ENCODE data around the gene DDX6. TPM values are rescaled to one million over a fixed set of nuclear protein-coding genes. Genes with fewer than 3 reads are reported as not detected.
A peak's percentile ranks its signal among the peaks of the same experiment; 100 is the strongest.

Gene DDX6
- total RNA-seq, 1 experiment from 2014 or later, result 155 TPM

DNA sequence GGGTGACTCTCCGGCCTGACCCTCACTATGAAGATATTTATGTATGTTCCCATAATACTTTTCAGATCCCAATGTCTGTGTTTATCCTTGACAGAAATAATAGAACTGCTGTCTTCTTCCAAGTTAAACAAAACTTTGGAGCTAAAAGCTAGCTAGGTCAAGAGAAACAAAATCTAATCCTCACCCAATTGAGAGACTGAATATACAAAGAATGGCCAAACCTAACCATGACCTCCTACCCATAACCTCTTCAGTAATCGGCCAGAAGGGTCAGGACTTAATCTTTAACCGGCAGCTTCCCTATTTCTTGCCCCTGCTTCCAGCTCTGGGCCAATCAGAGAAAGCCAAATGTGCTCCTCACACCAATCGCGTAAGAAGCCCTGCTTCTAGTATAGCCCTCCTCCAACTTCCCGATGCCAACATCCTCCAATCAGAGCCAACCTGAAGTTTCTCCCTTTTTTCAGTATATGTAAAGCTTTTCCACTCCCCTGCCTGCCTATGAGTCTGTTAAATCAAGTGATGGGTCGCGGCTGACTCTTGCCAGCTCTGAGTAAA, 1.7 kb upstream of the DDX6 start:
- no peak for DNase-seq (ENCODE audit: low read depth, low spot score)
- TF ChIP-seq TCF7L2 (IDR thresholded peaks at IDR 0.05; ENCODE audit: low read depth, low read length), result no peak
- TF ChIP-seq, protein P1, sequence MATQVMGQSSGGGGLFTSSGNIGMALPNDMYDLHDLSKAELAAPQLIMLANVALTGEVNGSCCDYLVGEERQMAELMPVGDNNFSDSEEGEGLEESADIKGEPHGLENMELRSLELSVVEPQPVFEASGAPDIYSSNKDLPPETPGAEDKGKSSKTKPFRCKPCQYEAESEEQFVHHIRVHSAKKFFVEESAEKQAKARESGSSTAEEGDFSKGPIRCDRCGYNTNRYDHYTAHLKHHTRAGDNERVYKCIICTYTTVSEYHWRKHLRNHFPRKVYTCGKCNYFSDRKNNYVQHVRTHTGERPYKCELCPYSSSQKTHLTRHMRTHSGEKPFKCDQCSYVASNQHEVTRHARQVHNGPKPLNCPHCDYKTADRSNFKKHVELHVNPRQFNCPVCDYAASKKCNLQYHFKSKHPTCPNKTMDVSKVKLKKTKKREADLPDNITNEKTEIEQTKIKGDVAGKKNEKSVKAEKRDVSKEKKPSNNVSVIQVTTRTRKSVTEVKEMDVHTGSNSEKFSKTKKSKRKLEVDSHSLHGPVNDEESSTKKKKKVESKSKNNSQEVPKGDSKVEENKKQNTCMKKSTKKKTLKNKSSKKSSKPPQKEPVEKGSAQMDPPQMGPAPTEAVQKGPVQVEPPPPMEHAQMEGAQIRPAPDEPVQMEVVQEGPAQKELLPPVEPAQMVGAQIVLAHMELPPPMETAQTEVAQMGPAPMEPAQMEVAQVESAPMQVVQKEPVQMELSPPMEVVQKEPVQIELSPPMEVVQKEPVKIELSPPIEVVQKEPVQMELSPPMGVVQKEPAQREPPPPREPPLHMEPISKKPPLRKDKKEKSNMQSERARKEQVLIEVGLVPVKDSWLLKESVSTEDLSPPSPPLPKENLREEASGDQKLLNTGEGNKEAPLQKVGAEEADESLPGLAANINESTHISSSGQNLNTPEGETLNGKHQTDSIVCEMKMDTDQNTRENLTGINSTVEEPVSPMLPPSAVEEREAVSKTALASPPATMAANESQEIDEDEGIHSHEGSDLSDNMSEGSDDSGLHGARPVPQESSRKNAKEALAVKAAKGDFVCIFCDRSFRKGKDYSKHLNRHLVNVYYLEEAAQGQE (IDR thresholded peaks at IDR 0.05; ENCODE audit: insufficient read depth in 1 of 2, low read depth in 2 of 2, low read length in 1 of 2), result no peak
- TF ChIP-seq SIN3A (IDR thresholded peaks at IDR 0.05; ENCODE audit: borderline replicate concordance, insufficient read depth, low read depth, low read length), result no peak
- TF ChIP-seq POLR2AphosphoS5 (IDR thresholded peaks at IDR 0.05; ENCODE audit: low read depth, low read length), result peak; percentile 85
- H3K27me3 ChIP-seq (ENCODE audit: control insufficient read depth, insufficient read depth, low read length), result no peaks in the 10 kb centered on the region
- peak; percentile 64 for ATAC-seq
- peaks cover 17% of the 10 kb centered on the region for H3K4me1 ChIP-seq (ENCODE audit: control insufficient read depth, insufficient read depth, low read length)
- ChIA-PET POLR2A (interaction anchor here (0.5 to 1.1 kb wide), 6 partner anchors 23 to 1527 kb away, joined by 4 to 17 read pairs (median 8); partner anchors contain the start of gene DPAGT1), CTCF (interaction anchor here (0.5 to 1.1 kb wide), 4 partner anchors 8 to 125 kb away, joined by 3 to 9 read pairs (median 3); no protein-coding TSS in a partner anchor)
- peaks cover 5% of the 10 kb centered on the region; the same call in 1 of the 2 replicates for H3K36me3 ChIP-seq (ENCODE audit: control insufficient read depth, insufficient read depth, low read length)
- in situ Hi-C loops (cut with HindIII; ENCODE audit: low pct_unique_long_range_greater_than_20kb, low sequenced_read_pairs) (loop anchor here (5.0 kb wide), 1 partner anchor 225 kb away; the partner anchor contains the start of genes RPS25 and TRAPPC4), intact Hi-C loops (cut with micrococcal nuclease; ENCODE audit: unreplicated experiment) (no loop called here)
- no peaks in the 10 kb centered on the region for H3K9me3 ChIP-seq (ENCODE audit: control insufficient read depth, insufficient read depth, low read depth, low read length)
- peak overlapping the region; percentile 99 for H3K27ac ChIP-seq (ENCODE audit: low read length)
- TSS peak; percentile 88 for BruUV-seq (replicated peaks)
- peak overlapping the region; percentile 77 to 91 for H3K4me3 ChIP-seq (ENCODE audit: low read depth in 2 of 2, low read length in 2 of 2)

DNA sequence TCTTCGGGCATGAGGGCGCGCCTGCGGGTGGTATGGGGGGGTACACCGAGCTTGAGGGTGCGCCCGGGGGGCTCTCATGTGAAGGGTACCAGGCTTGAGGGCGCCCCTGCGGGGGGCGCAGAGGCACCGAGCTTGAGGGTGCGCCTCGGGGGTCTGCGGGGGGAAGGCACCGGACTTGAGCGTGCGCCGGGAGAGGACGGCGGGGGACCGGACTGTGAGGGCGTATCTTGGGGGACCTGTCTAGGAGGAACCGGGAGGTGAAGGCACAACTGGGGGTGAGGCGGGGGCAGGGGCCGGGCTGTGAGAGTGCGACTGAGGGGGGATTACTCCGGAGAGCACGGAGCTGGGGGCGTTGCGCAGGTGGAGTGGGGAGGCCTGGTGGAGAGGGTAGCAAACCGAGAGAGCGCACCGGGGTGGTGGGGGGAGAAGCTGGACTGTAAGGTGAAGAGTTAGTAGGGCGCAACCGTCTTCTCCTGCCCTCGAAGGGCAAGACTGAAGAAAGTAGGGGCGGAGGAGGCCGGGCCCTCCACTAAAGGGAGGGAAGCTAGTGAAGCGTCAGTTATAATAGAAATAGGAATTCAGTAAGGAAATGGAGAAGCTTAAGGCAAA, 1.1 kb upstream of the DDX6 start:
- ChIA-PET CTCF (interaction anchor here (0.5 to 1.4 kb wide), 5 partner anchors 9 to 126 kb away, joined by 3 to 9 read pairs (median 3); no protein-coding TSS in a partner anchor), POLR2A (interaction anchor here (0.6 to 1.1 kb wide), 4 partner anchors 39 to 372 kb away, joined by 4 to 10 read pairs (median 7); partner anchors contain the start of gene DPAGT1)

More for the DNA sequence above, 1.1 kb upstream of the DDX6 start:
- intact Hi-C loops (cut with micrococcal nuclease; ENCODE audit: unreplicated experiment) (no loop called here), in situ Hi-C loops (cut with HindIII; ENCODE audit: low pct_unique_long_range_greater_than_20kb, low sequenced_read_pairs) (loop anchor here (5.0 kb wide), 1 partner anchor 225 kb away; the partner anchor contains the start of genes RPS25 and TRAPPC4)
- DNase-seq (ENCODE audit: low read depth, low spot score) (no peak), ATAC-seq (peak; percentile 25)
- Histone ChIP-seq H3K9me3 (ENCODE audit: control insufficient read depth, insufficient read depth, low read depth, low read length) (no peaks in the 10 kb centered on the region), H3K27ac (ENCODE audit: low read length) (peak overlapping the region; percentile 99), H3K27me3 (ENCODE audit: control insufficient read depth, insufficient read depth, low read length) (no peaks in the 10 kb centered on the region), H3K4me3 (ENCODE audit: low read depth in 2 of 2, low read length in 2 of 2) (peak overlapping the region; percentile 77 to 91), H3K4me1 (ENCODE audit: control insufficient read depth, insufficient read depth, low read length) (peaks cover 17% of the 10 kb centered on the region), H3K36me3 (ENCODE audit: control insufficient read depth, insufficient read depth, low read length) (peaks cover 5% of the 10 kb centered on the region; the same call in 1 of the 2 replicates)
- TF ChIP-seq TCF7L2 (IDR thresholded peaks at IDR 0.05; ENCODE audit: low read depth, low read length) (no peak), POLR2AphosphoS5 (IDR thresholded peaks at IDR 0.05; ENCODE audit: low read depth, low read length) (no peak), SIN3A (IDR thresholded peaks at IDR 0.05; ENCODE audit: borderline replicate concordance, insufficient read depth, low read depth, low read length) (no peak)
- BruUV-seq (replicated peaks), result no TSS peak
